ENCODE data around the gene MROH2B.

MROH2B gene

DNA sequence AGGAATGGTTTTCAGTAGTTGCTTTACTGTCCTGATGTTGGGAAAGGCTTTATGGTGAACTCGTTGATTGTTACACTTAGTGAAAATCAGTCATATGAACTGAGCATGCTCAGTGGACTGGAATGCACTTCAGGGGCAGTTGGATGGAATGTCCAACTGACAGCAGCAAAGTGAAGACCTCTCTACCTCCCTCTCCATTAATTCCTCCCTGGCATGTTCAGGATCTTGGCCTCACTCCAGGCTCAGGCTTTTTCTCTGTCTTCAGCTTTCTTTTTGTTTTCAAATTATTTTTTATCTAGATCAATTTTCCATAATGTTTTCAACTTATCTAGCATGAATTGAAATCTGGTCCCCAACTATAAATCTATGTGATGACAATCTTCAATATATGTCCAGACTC lies at the start of gene MROH2B:
Gene MROH2B, minus strand, starts transcription at position 101 of the 400 bp plus-strand sequence. CDS start 490 bp downstream, outside the sequence.
- H2AFZ ChIP-seq (ENCODE audit: low read depth): no peak within 1 kb of the TSS
- H3K79me2 ChIP-seq (ENCODE audit: insufficient read depth, low read depth): no peaks in the 10 kb centered on the region
- no peaks in the 10 kb centered on the region for H3K27me3 ChIP-seq (ENCODE audit: insufficient read depth, low read depth)
- no peaks in the 10 kb centered on the region for H3K36me3 ChIP-seq (ENCODE audit: insufficient read depth)
- H3K27ac ChIP-seq: no peak within 1 kb of the TSS
- H4K20me1 ChIP-seq (ENCODE audit: insufficient read depth): no peaks in the 10 kb centered on the region
- no peaks in the 10 kb centered on the region for H3K4me1 ChIP-seq (ENCODE audit: low read depth, poor library complexity, severe bottlenecking)
- H3K9ac ChIP-seq: no peak within 1 kb of the TSS
- TF ChIP-seq, protein P1, sequence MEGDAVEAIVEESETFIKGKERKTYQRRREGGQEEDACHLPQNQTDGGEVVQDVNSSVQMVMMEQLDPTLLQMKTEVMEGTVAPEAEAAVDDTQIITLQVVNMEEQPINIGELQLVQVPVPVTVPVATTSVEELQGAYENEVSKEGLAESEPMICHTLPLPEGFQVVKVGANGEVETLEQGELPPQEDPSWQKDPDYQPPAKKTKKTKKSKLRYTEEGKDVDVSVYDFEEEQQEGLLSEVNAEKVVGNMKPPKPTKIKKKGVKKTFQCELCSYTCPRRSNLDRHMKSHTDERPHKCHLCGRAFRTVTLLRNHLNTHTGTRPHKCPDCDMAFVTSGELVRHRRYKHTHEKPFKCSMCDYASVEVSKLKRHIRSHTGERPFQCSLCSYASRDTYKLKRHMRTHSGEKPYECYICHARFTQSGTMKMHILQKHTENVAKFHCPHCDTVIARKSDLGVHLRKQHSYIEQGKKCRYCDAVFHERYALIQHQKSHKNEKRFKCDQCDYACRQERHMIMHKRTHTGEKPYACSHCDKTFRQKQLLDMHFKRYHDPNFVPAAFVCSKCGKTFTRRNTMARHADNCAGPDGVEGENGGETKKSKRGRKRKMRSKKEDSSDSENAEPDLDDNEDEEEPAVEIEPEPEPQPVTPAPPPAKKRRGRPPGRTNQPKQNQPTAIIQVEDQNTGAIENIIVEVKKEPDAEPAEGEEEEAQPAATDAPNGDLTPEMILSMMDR (conservative IDR thresholded peaks at IDR 0.05; ENCODE audit: low read depth, low read length): no peak
- no peak within 1 kb of the TSS for H3K4me3 ChIP-seq (IDR thresholded peaks at IDR 0.05; ENCODE audit: insufficient read depth, low read depth, low read length)
- H3K4me2 ChIP-seq: no peak within 1 kb of the TSS

DNA sequence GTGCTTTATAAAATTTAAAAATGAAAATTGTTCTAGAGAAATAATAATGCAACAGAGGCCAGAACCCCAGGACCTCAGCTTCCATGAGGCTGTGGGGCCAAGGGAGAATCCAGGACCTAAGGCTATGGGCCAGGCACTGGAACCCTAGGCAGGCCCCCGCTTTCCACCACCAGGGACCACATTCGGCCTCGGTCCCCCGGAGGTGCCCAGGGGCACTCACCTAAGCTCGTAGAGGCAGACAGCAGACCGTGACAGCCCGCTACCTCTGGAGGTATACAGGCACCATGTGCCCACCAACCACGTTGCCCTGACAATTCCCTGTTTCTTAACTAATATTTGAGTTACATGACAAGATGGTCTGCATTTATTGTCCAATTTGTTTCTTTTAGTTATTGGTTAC lies 49.5 kb upstream of the MROH2B start:
- Histone ChIP-seq H4K20me1 (ENCODE audit: insufficient read depth) (no peaks in the 10 kb centered on the region), H3K9ac (no peak overlapping the region), H3K27ac (no peak overlapping the region), H3K79me2 (ENCODE audit: insufficient read depth, low read depth) (no peaks in the 10 kb centered on the region), H3K4me2 (no peak overlapping the region), H3K36me3 (ENCODE audit: insufficient read depth) (no peaks in the 10 kb centered on the region), H3K4me1 (ENCODE audit: low read depth, poor library complexity, severe bottlenecking) (no peaks in the 10 kb centered on the region), H3K27me3 (ENCODE audit: insufficient read depth, low read depth) (no peaks in the 10 kb centered on the region), H3K4me3 (IDR thresholded peaks at IDR 0.05; ENCODE audit: insufficient read depth, low read depth, low read length) (no peak overlapping the region), H2AFZ (ENCODE audit: low read depth) (no peak overlapping the region)
- TF ChIP-seq, protein P1 (conservative IDR thresholded peaks at IDR 0.05; ENCODE audit: low read depth, low read length): no peak

DNA sequence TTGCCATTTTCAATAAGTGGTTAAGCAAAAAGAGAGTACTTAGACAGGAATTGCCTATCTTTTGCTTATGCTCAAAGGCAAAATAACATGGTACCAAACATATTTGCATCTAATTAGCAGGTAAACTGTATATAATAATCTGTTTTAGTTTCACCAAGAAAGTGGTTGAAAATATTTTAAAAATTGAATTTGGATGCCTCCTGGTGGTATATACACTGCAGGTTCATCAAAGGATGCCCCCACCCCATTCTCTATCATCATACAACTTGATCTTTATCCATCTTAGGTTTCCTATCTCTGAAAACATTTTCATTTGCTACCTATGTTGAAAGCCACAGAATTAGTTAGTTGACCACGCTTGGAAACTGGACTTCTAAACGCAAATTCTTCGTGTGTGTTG lies 47.0 kb upstream of the MROH2B start:
- H3K79me2 ChIP-seq (ENCODE audit: insufficient read depth, low read depth): no peaks in the 10 kb centered on the region
- H3K27me3 ChIP-seq (ENCODE audit: insufficient read depth, low read depth): no peaks in the 10 kb centered on the region
- no peak overlapping the region for H3K27ac ChIP-seq
- H3K9ac ChIP-seq: no peak overlapping the region
- H3K4me2 ChIP-seq: no peak overlapping the region
- no peak overlapping the region for H2AFZ ChIP-seq (ENCODE audit: low read depth)
- no peaks in the 10 kb centered on the region for H3K36me3 ChIP-seq (ENCODE audit: insufficient read depth)
- TF ChIP-seq, protein P1 (conservative IDR thresholded peaks at IDR 0.05; ENCODE audit: low read depth, low read length): no peak
- H3K4me1 ChIP-seq (ENCODE audit: low read depth, poor library complexity, severe bottlenecking): no peaks in the 10 kb centered on the region
- H4K20me1 ChIP-seq (ENCODE audit: insufficient read depth): no peaks in the 10 kb centered on the region
- no peak overlapping the region for H3K4me3 ChIP-seq (IDR thresholded peaks at IDR 0.05; ENCODE audit: insufficient read depth, low read depth, low read length)

DNA sequence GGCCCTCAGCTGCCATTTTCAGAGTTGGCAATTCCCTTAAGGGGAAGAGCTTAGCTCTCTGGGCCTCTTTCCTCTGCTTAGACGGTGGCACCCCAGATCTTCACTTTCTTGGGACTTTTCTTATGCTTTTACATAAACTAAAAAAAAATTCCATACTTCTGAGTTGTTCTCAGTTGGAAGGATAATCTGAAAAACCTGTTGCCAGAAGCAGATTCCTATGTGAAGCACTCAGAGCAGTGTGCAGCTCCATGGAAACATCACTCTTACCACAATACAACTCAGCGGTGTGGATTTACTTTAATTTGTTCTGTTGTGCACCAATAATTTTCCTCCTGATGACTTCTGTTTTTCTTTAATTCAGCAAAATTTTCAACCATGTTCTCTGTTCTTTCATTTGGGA lies 44.1 kb upstream of the MROH2B start:
- no peak overlapping the region for H2AFZ ChIP-seq (ENCODE audit: low read depth)

More for the DNA sequence above, 44.1 kb upstream of the MROH2B start:
- Histone ChIP-seq H3K4me2 (no peak overlapping the region), H3K36me3 (ENCODE audit: insufficient read depth) (no peaks in the 10 kb centered on the region), H3K4me1 (ENCODE audit: low read depth, poor library complexity, severe bottlenecking) (no peaks in the 10 kb centered on the region), H3K27me3 (ENCODE audit: insufficient read depth, low read depth) (no peaks in the 10 kb centered on the region), H4K20me1 (ENCODE audit: insufficient read depth) (no peaks in the 10 kb centered on the region), H3K79me2 (ENCODE audit: insufficient read depth, low read depth) (no peaks in the 10 kb centered on the region), H3K4me3 (IDR thresholded peaks at IDR 0.05; ENCODE audit: insufficient read depth, low read depth, low read length) (no peak overlapping the region), H3K9ac (no peak overlapping the region), H3K27ac (no peak overlapping the region)
- TF ChIP-seq, protein P1 (conservative IDR thresholded peaks at IDR 0.05; ENCODE audit: low read depth, low read length): no peak

Data from KMS-11 (cell line).